ENCODE data around the gene SLC30A5. TPM values are rescaled to one million over a fixed set of nuclear protein-coding genes. Genes with fewer than 3 reads are reported as not detected.

Gene SLC30A5
- total and polyA plus RNA-seq, 2 of the 13 experiments (the other 11 are each of a cell fraction or from before 2014, with no cell fraction given) = 46.0 to 53.6 TPM

GRCh38 chr5:69093771-69094482 lies at the start of gene SLC30A5 (continued):
- TF ChIP-seq, protein P1, sequence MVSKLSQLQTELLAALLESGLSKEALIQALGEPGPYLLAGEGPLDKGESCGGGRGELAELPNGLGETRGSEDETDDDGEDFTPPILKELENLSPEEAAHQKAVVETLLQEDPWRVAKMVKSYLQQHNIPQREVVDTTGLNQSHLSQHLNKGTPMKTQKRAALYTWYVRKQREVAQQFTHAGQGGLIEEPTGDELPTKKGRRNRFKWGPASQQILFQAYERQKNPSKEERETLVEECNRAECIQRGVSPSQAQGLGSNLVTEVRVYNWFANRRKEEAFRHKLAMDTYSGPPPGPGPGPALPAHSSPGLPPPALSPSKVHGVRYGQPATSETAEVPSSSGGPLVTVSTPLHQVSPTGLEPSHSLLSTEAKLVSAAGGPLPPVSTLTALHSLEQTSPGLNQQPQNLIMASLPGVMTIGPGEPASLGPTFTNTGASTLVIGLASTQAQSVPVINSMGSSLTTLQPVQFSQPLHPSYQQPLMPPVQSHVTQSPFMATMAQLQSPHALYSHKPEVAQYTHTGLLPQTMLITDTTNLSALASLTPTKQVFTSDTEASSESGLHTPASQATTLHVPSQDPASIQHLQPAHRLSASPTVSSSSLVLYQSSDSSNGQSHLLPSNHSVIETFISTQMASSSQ (IDR thresholded peaks at IDR 0.05; ENCODE audit: low read depth) = no peak
- TF ChIP-seq, protein P1 (CRISPR knock-in tag; IDR thresholded peaks at IDR 0.05; ENCODE audit: borderline replicate concordance) = peak; percentile 45; the same call in 1 of the 2 replicates
- TF ChIP-seq SIX1 (CRISPR knock-in tag; IDR thresholded peaks at IDR 0.05; ENCODE audit: borderline replicate concordance) (no peak), JUN (CRISPR knock-in tag; IDR thresholded peaks at IDR 0.05) (no peak; the same call in none of the 2 replicates), ZNF33A (CRISPR knock-in tag; IDR thresholded peaks at IDR 0.05; ENCODE audit: borderline replicate concordance) (0 out of 2 replicates have a peak, but pooled peaks have one; percentile 29), DRAP1 (CRISPR knock-in tag; IDR thresholded peaks at IDR 0.05) (peak; percentile 83), ZNF101 (CRISPR knock-in tag; IDR thresholded peaks at IDR 0.05; ENCODE audit: borderline replicate concordance, low read depth) (no peak), ZKSCAN8 (CRISPR knock-in tag; IDR thresholded peaks at IDR 0.05; ENCODE audit: borderline replicate concordance) (no peak), ZNF781 (CRISPR knock-in tag; IDR thresholded peaks at IDR 0.05; ENCODE audit: borderline replicate concordance, not compliant biosample characterization) (peak; percentile 21), SMAD3 (CRISPR knock-in tag; IDR thresholded peaks at IDR 0.05) (no peak), ZNF746 (CRISPR knock-in tag; IDR thresholded peaks at IDR 0.05) (peak; percentile 79), ZNF160 (CRISPR knock-in tag; IDR thresholded peaks at IDR 0.05) (no peak; the same call in 1 of the 2 replicates), TAF1 (CRISPR knock-in tag; IDR thresholded peaks at IDR 0.05) (peak; percentile 96), ZEB1 (IDR thresholded peaks at IDR 0.05; ENCODE audit: insufficient replicate concordance, low read depth) (no peak)
- TF ChIP-seq, protein P2, sequence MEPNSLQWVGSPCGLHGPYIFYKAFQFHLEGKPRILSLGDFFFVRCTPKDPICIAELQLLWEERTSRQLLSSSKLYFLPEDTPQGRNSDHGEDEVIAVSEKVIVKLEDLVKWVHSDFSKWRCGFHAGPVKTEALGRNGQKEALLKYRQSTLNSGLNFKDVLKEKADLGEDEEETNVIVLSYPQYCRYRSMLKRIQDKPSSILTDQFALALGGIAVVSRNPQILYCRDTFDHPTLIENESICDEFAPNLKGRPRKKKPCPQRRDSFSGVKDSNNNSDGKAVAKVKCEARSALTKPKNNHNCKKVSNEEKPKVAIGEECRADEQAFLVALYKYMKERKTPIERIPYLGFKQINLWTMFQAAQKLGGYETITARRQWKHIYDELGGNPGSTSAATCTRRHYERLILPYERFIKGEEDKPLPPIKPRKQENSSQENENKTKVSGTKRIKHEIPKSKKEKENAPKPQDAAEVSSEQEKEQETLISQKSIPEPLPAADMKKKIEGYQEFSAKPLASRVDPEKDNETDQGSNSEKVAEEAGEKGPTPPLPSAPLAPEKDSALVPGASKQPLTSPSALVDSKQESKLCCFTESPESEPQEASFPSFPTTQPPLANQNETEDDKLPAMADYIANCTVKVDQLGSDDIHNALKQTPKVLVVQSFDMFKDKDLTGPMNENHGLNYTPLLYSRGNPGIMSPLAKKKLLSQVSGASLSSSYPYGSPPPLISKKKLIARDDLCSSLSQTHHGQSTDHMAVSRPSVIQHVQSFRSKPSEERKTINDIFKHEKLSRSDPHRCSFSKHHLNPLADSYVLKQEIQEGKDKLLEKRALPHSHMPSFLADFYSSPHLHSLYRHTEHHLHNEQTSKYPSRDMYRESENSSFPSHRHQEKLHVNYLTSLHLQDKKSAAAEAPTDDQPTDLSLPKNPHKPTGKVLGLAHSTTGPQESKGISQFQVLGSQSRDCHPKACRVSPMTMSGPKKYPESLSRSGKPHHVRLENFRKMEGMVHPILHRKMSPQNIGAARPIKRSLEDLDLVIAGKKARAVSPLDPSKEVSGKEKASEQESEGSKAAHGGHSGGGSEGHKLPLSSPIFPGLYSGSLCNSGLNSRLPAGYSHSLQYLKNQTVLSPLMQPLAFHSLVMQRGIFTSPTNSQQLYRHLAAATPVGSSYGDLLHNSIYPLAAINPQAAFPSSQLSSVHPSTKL (CRISPR knock-in tag; IDR thresholded peaks at IDR 0.05) = peak; percentile 36
- TF ChIP-seq, protein P3, sequence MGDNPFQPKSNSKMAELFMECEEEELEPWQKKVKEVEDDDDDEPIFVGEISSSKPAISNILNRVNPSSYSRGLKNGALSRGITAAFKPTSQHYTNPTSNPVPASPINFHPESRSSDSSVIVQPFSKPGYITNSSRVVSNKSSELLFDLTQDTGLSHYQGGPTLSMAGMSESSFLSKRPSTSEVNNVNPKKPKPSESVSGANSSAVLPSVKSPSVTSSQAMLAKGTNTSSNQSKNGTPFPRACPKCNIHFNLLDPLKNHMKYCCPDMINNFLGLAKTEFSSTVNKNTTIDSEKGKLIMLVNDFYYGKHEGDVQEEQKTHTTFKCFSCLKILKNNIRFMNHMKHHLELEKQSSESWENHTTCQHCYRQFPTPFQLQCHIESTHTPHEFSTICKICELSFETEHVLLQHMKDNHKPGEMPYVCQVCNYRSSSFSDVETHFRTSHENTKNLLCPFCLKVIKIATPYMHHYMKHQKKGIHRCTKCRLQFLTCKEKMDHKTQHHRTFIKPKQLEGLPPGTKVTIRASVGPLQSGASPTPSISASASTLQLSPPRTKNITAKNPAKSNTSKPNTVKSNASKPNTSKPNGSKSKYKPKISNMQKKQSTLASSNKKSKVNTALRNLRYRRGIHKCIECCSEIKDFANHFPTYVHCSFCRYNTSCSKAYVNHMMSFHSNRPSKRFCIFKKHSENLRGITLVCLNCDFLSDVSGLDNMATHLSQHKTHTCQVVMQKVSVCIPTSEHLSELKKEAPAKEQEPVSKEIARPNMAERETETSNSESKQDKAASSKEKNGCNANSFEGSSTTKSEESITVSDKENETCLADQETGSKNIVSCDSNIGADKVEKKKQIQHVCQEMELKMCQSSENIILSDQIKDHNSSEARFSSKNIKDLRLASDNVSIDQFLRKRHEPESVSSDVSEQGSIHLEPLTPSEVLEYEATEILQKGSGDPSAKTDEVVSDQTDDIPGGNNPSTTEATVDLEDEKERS (CRISPR knock-in tag; IDR thresholded peaks at IDR 0.05) = no peak
